ENCODE data around the gene KIF13A.

The KIF13A gene

DNA sequence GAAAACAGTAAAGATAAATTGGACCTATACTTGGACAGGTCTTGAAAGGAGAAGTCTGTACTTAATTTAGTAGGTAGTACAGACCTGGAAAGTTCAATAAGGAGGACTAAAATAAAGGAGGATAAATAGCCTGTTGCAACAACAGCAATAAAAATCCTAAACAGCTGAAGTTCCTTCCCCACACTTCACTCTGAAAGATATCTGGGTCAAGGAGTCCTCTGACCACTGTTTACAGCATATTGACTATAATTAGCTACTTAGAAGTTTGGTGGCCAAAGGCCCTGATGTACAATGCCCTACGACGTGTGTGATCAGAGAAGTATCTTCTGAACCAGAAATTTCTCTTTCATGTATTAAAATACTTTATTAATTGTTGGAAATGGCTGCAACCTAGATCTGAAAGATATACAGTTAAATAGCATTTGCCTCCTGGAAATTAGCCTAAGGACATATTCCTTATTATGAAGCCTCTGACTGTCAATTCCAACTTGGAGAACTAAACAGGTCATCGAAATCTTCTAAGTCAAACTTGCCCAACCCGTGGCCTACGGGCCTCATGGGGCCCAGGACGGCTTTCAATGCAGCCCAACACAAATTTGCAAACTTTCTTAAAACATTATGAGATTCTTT is 82.8 kb downstream of the KIF13A start:
- TF ChIP-seq, protein P1, sequence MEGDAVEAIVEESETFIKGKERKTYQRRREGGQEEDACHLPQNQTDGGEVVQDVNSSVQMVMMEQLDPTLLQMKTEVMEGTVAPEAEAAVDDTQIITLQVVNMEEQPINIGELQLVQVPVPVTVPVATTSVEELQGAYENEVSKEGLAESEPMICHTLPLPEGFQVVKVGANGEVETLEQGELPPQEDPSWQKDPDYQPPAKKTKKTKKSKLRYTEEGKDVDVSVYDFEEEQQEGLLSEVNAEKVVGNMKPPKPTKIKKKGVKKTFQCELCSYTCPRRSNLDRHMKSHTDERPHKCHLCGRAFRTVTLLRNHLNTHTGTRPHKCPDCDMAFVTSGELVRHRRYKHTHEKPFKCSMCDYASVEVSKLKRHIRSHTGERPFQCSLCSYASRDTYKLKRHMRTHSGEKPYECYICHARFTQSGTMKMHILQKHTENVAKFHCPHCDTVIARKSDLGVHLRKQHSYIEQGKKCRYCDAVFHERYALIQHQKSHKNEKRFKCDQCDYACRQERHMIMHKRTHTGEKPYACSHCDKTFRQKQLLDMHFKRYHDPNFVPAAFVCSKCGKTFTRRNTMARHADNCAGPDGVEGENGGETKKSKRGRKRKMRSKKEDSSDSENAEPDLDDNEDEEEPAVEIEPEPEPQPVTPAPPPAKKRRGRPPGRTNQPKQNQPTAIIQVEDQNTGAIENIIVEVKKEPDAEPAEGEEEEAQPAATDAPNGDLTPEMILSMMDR (IDR thresholded peaks at IDR 0.05; ENCODE audit: low read depth, low read length): no peak

DNA sequence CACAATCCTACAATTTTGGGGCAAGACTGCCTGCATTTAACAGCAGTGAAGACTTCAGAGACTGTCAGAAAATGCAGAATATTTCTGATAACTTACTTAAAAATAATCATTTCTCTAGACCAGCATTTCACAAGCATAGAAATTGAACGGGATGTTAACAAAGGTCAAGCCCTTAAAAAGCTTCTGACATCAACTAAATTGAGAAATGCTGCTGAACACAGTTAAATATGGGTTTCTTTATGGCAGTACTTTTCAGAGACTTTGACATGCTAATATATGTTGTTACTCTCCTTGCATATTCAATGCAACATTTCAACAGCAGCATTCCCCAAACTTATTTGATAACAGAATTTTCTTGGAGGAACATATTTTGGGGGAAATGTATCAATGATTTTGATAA is 84.5 kb downstream of the KIF13A start:
- no peak overlapping the region for H3K4me3 ChIP-seq (ENCODE audit: low read depth, low read length)
- TF ChIP-seq, protein P1 (IDR thresholded peaks at IDR 0.05; ENCODE audit: low read depth, low read length): no peak

More for the DNA sequence above, 82.8 kb downstream of the KIF13A start:
- no peak overlapping the region for H3K4me3 ChIP-seq (ENCODE audit: low read depth, low read length)

DNA sequence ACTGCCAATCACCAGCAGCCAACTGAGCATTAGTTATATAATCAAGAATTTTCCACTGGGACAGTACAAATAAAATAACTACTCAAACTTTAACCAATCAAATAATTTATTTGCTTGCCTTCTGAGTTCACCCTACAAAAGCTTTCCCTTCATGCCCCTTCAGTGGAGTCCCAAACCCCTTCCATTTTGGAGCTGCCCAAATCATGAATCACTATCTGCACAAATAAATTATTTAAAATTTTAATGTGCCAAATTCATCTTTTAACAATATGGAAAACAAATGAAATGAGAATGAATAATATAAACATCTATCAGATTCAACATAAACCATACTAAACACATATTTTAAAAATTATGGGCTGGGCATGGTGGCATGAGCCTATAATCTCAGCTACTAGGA is 85.9 kb downstream of the KIF13A start:
- TF ChIP-seq, protein P1 (IDR thresholded peaks at IDR 0.05; ENCODE audit: low read depth, low read length): no peak
- H3K4me3 ChIP-seq (ENCODE audit: low read depth, low read length): no peak overlapping the region

DNA sequence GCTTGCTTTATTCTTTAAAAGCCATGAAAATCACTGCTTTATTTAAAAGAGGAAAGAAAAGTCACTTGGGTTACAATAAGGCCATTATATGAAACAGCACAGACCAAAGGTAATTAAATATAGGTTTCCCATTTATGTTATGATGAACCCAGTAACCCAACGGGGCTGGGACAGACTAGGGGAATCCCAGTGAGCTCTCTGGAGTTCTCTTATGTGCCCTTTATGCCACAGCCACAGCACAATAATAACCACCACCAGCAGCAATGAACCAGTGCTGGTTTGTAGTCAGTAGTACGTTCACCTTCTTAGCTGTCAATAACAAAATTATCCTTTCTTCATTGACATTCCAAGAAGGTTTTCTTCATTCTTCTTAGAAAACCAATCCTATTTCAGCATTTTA is 87.4 kb downstream of the KIF13A start:
- H3K4me3 ChIP-seq (ENCODE audit: low read depth, low read length): no peak overlapping the region
- TF ChIP-seq, protein P1 (IDR thresholded peaks at IDR 0.05; ENCODE audit: low read depth, low read length): no peak

DNA sequence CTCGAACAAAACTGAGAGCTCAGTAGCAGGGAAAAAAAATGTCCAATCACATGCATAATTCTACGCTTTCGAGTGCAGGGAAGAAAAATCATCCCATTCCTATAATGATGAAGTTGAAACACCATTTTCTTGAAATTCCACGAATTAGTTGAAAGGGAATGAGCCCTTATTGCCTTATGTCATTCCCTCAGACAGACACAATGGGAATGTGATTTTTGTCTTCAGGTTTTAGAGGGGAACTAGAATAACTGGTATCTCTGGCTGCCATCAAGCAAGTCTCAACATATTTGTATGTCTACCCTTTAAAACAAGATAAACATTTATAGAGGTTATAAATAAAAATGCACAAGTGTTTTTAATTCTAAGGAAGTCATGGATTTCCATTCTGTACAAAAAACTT is 87.9 kb downstream of the KIF13A start:
- no peak overlapping the region for H3K4me3 ChIP-seq (ENCODE audit: low read depth, low read length)
- TF ChIP-seq, protein P1 (IDR thresholded peaks at IDR 0.05; ENCODE audit: low read depth, low read length): no peak

DNA sequence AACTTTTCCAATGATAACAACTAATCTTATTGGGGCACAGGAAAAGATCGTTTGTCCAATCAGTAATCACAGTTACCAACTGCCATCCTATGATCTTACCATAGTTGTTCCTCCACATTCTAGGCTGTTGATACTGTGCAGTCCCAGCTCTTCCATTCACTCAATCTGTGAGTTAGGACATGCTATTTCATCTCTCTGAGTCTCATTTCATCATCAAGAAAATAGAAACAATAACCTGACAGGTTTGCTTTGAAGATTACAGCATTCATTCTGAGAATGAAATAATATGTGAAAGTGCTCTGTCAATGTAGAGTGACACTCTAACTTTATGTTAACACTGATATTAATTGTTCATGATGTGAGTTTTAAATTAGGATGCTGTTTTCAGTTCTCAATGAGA is 89.8 kb downstream of the KIF13A start:
- TF ChIP-seq, protein P1 (IDR thresholded peaks at IDR 0.05; ENCODE audit: low read depth, low read length): no peak
- H3K4me3 ChIP-seq (ENCODE audit: low read depth, low read length): no peak overlapping the region

DNA sequence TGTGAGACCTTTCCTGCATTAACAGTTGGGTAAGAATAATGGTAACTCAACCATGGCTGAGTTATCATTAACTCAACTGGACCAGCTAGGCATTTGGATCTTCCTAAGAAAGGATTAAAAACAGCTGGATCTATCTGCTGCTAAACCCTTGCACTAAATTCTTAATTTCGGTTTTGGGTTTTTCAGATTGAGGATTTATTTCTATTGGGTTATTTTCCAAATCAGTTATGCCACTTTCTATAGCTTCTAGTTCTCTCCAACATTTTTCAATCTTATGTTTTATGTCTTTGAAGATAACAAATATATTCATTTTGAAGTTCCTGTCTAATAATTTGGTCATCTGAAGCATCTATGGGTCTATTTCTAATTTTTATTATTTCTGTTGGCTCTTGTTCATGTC is 92.5 kb downstream of the KIF13A start:
- TF ChIP-seq, protein P1 (IDR thresholded peaks at IDR 0.05; ENCODE audit: low read depth, low read length): no peak
- H3K4me3 ChIP-seq (ENCODE audit: low read depth, low read length): no peak overlapping the region

Measured in WI38 (cell line).